ENCODE measurements around the gene LLGL2.

Gene LLGL2

GRCh38 chr17:75563063-75563758 is 37.7 kb downstream of the LLGL2 start:
- Histone ChIP-seq H3K27ac (ENCODE audit: low read depth, low read length) (no peak overlapping the region), H3K27me3 (ENCODE audit: control insufficient read depth, low read length) (no peaks in the 10 kb centered on the region), H3K36me3 (ENCODE audit: control insufficient read depth, low read length) (no peaks in the 10 kb centered on the region), H3K9me3 (ENCODE audit: control insufficient read depth, insufficient read depth, low read length) (no peaks in the 10 kb centered on the region), H3K4me2 (ENCODE audit: low read length) (no peak overlapping the region), H3K4me3 (ENCODE audit: low read length) (no peak overlapping the region), H4K20me1 (ENCODE audit: control insufficient read depth, insufficient read depth, low read depth, low read length) (no peaks in the 10 kb centered on the region), H3K4me1 (ENCODE audit: control insufficient read depth, low read length) (peaks cover 10% of the 10 kb centered on the region), H3K79me2 (ENCODE audit: control insufficient read depth, low read length) (no peaks in the 10 kb centered on the region), H3K9me2 (replicated peaks; ENCODE audit: control insufficient read depth, low read length) (no peaks in the 10 kb centered on the region), H3F3A (ENCODE audit: control insufficient read depth, insufficient read depth) (no peaks in the 10 kb centered on the region)
- TF ChIP-seq CTCF (IDR thresholded peaks at IDR 0.05; ENCODE audit: low read depth, low read length, poor library complexity, severe bottlenecking) (no peak), EZH2phosphoT487 (IDR thresholded peaks at IDR 0.05; ENCODE audit: borderline replicate concordance, low read length) (no peak)

GRCh38 chr17:75564195-75564594 is 38.7 kb downstream of the LLGL2 start:
- Histone ChIP-seq H3K27me3 (ENCODE audit: control insufficient read depth, low read length) (no peaks in the 10 kb centered on the region), H3F3A (ENCODE audit: control insufficient read depth, insufficient read depth) (no peaks in the 10 kb centered on the region), H3K36me3 (ENCODE audit: control insufficient read depth, low read length) (no peaks in the 10 kb centered on the region), H4K20me1 (ENCODE audit: control insufficient read depth, insufficient read depth, low read depth, low read length) (no peaks in the 10 kb centered on the region), H3K4me1 (ENCODE audit: control insufficient read depth, low read length) (peaks cover 10% of the 10 kb centered on the region), H3K9me3 (ENCODE audit: control insufficient read depth, insufficient read depth, low read length) (no peaks in the 10 kb centered on the region), H3K27ac (ENCODE audit: low read depth, low read length) (no peak overlapping the region), H3K4me2 (ENCODE audit: low read length) (no peak overlapping the region), H3K9me2 (replicated peaks; ENCODE audit: control insufficient read depth, low read length) (no peaks in the 10 kb centered on the region), H3K79me2 (ENCODE audit: control insufficient read depth, low read length) (no peaks in the 10 kb centered on the region), H3K4me3 (ENCODE audit: low read length) (no peak overlapping the region)
- no peak for TF ChIP-seq CTCF (IDR thresholded peaks at IDR 0.05; ENCODE audit: low read depth, low read length, poor library complexity, severe bottlenecking)
- TF ChIP-seq EZH2phosphoT487 (IDR thresholded peaks at IDR 0.05; ENCODE audit: borderline replicate concordance, low read length): no peak

GRCh38 chr17:75565066-75565465 is 39.6 kb downstream of the LLGL2 start:
- TF ChIP-seq CTCF (IDR thresholded peaks at IDR 0.05; ENCODE audit: low read depth, low read length, poor library complexity, severe bottlenecking): no peak
- TF ChIP-seq EZH2phosphoT487 (IDR thresholded peaks at IDR 0.05; ENCODE audit: borderline replicate concordance, low read length): no peak

More at GRCh38 chr17:75565066-75565465, 39.6 kb downstream of the LLGL2 start:
- no peaks in the 10 kb centered on the region for H4K20me1 ChIP-seq (ENCODE audit: control insufficient read depth, insufficient read depth, low read depth, low read length)
- H3K4me3 ChIP-seq (ENCODE audit: low read length): no peak overlapping the region
- H3K27me3 ChIP-seq (ENCODE audit: control insufficient read depth, low read length): no peaks in the 10 kb centered on the region
- no peaks in the 10 kb centered on the region for H3F3A ChIP-seq (ENCODE audit: control insufficient read depth, insufficient read depth)
- H3K4me2 ChIP-seq (ENCODE audit: low read length): no peak overlapping the region
- H3K79me2 ChIP-seq (ENCODE audit: control insufficient read depth, low read length): no peaks in the 10 kb centered on the region
- no peaks in the 10 kb centered on the region for H3K9me3 ChIP-seq (ENCODE audit: control insufficient read depth, insufficient read depth, low read length)
- no peaks in the 10 kb centered on the region for H3K9me2 ChIP-seq (replicated peaks; ENCODE audit: control insufficient read depth, low read length)
- peaks cover 10% of the 10 kb centered on the region for H3K4me1 ChIP-seq (ENCODE audit: control insufficient read depth, low read length)
- no peak overlapping the region for H3K27ac ChIP-seq (ENCODE audit: low read depth, low read length)
- no peaks in the 10 kb centered on the region for H3K36me3 ChIP-seq (ENCODE audit: control insufficient read depth, low read length)
